ENCODE results near the gene VPS51.
A peak's percentile ranks its signal among the peaks of the same experiment; 100 is the strongest.

VPS51 gene

GRCh38 chr11:65119670-65119995, 23.6 kb downstream of the VPS51 start:
- no peak for DNase-seq (ENCODE audit: low read depth)
- no peak overlapping the region for H3K4me3 ChIP-seq (ENCODE audit: low read depth, low read length)

GRCh38 chr11:65120831-65121230, 24.8 kb downstream of the VPS51 start:
- no peak for DNase-seq (ENCODE audit: low read depth)
- no peak for TF ChIP-seq CTCF (IDR thresholded peaks at IDR 0.05; ENCODE audit: low read depth, low read length, missing control alignments)
- peak overlapping the region; percentile 85 for H3K4me3 ChIP-seq (ENCODE audit: low read depth, low read length)

More at GRCh38 chr11:65119670-65119995, 23.6 kb downstream of the VPS51 start:
- TF ChIP-seq CTCF (IDR thresholded peaks at IDR 0.05; ENCODE audit: low read depth, low read length, missing control alignments) = no peak

GRCh38 chr11:65121447-65121864, 25.4 kb downstream of the VPS51 start:
- TF ChIP-seq CTCF (IDR thresholded peaks at IDR 0.05; ENCODE audit: low read depth, low read length, missing control alignments) = no peak
- DNase-seq (ENCODE audit: low read depth) = no peak
- peak overlapping the region; percentile 85 for H3K4me3 ChIP-seq (ENCODE audit: low read depth, low read length)

GRCh38 chr11:65121865-65122696, 26.1 kb downstream of the VPS51 start, which contains the start of the genes FAU and MRPL49:
Gene FAU, minus strand, starts transcription at chr11:65122134. Its CDS starts 321 bp downstream, at chr11:65121813.
Gene MRPL49, plus strand, starts transcription at chr11:65122321. Its CDS starts 26 bp downstream, at chr11:65122347.
- DNase-seq (ENCODE audit: low read depth) = peak; percentile 94
- TF ChIP-seq CTCF (IDR thresholded peaks at IDR 0.05; ENCODE audit: low read depth, low read length, missing control alignments) = no peak
- peak within 1 kb of the TSS; percentile 85 for H3K4me3 ChIP-seq (ENCODE audit: low read depth, low read length)

GRCh38 chr11:65124480-65125196, 28.6 kb downstream of the VPS51 start:
- no peak for DNase-seq (ENCODE audit: low read depth)
- no peak for TF ChIP-seq CTCF (IDR thresholded peaks at IDR 0.05; ENCODE audit: low read depth, low read length, missing control alignments)

GRCh38 chr11:65125197-65126056, 29.4 kb downstream of the VPS51 start:
- no peak for TF ChIP-seq CTCF (IDR thresholded peaks at IDR 0.05; ENCODE audit: low read depth, low read length, missing control alignments)
- no peak overlapping the region for H3K4me3 ChIP-seq (ENCODE audit: low read depth, low read length)
- DNase-seq (ENCODE audit: low read depth) = no peak

More at GRCh38 chr11:65124480-65125196, 28.6 kb downstream of the VPS51 start:
- no peak overlapping the region for H3K4me3 ChIP-seq (ENCODE audit: low read depth, low read length)
